ENCODE data around the gene CRELD2.

DNA sequence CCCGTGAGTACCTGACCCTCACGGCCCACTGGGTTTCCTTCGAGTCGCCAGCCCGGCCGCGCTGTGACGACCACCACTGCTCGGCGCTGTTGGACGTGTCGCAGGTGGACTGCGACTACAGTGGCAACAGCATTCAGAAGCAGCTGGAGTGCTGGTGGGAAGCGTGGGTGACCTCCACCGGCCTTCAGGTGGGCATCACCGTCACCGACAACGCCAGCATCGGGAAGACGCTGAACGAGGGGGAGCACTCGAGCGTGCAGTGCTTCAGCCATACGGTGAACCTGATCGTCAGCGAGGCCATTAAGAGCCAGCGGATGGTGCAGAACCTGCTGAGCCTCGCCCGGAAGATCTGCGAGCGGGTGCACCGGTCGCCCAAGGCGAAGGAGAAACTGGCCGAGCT is 32.6 kb upstream of the CRELD2 start:
- TF ChIP-seq POLR2A (IDR thresholded peaks at IDR 0.05; ENCODE audit: low read length) (no peak), GATA1 (IDR thresholded peaks at IDR 0.05; ENCODE audit: low read depth, low read length) (no peak)
